Ovary (tissue), 9 donors: ENCODE data around the gene CDC42BPB. TPM values are rescaled to one million over a fixed set of nuclear protein-coding genes. Genes with fewer than 3 reads are reported as not detected.

Source experiments
- DNase-seq, 5 donors: peaks; one replicate each; pipeline ENCODE4 v3.0.0-alpha.2; 2019 to 2020
- H3K27ac ChIP-seq, 2 donors: fragments of 200-600 bp; one replicate each; pipeline versions ENCODE4 v1.5.1 to v1.8.0; 2019 to 2022
- H3K27me3 ChIP-seq: fragments of 200-600 bp; one replicate; pipeline ENCODE4 v1.8.0; 2022
- H3K36me3 ChIP-seq: fragments of 200-600 bp; sonication (generic); one replicate; pipeline ENCODE4 v1.5.1; 2019
- H3K4me1 ChIP-seq: one replicate; pipeline ENCODE4 v1.8.1; 2013; ENCODE audit warnings: mild to moderate bottlenecking, moderate library complexity; ENCODE audit not compliant: insufficient read depth
- H3K4me3 ChIP-seq: fragments of 200-600 bp; sonication (generic); one replicate; pipeline ENCODE4 v1.5.1; 2017
- H3K9me3 ChIP-seq, 2 donors: fragments of 200-600 bp in 1 of 2; sonication (generic) in 1 of 2; one replicate each; pipeline versions ENCODE4 v1.5.1 to v1.8.1; 2013 to 2019; ENCODE audit warnings: mild to moderate bottlenecking in 1 of 2, moderate library complexity in 1 of 2
- EP300 ChIP-seq: sonication (generic); formaldehyde crosslinking; IDR thresholded peaks from one replicate; pipeline ENCODE4 v1.6.1; 2017; ENCODE audit warnings: antibody characterized with exemption
- POLR2A ChIP-seq: fragments of 450-650 bp; IDR thresholded peaks from one replicate; pipeline ENCODE4 v1.6.1; 2017; ENCODE audit warnings: antibody characterized with exemption, mild to moderate bottlenecking, moderate library complexity
- WGBS, 3 donors: extraction: QIAGEN DNeasy Blood & Tissue Kit in 1 of 3; methylation state at CpG; one replicate each; pipeline versions ENCODE4 v1.1.5 to v1.1.7; 2013 to 2017; 5-methylcytosine and 5-hydroxymethylcytosine counted together
- intact Hi-C, 4 donors: fragments of 100-400 bp; cut with DNase I; formaldehyde crosslinking; loops; one replicate each; pipeline versions ENCODE4 v1.11.0 to v1.15.1; 2022 to 2023
- polyA plus RNA-seq, 2 donors: library from polyadenylated mRNA; stranded (reverse); fragments of 200-250 nt in 1 of 2; fragments of 350-450 nt in 1 of 2; fragmentation: Illumina TruSeq in 1 of 2; extraction: RNeasy Lipid Tissue Mini Kit (QIAGEN cat#74804) in 1 of 2; gene quantifications; one replicate each; pipeline ENCODE4 v1.2.3, GENCODE V29; 2013 to 2014
- total RNA-seq, 7 donors: library from RNA; depleted of rRNA in 2 of 7; stranded (reverse); fragments of >200 nt in 2 of 7; fragmentation: NEBNext Ultra II Directional in 3 of 7; extraction: Animal tissue kit (Norgen Biotek cat#: 25700) in 3 of 7; gene quantifications; one replicate each; pipeline versions ENCODE4 v1.1.0 to v1.2.4, GENCODE V29; 2016 to 2023
- TF ChIP-seq, protein P1 (sequence below), 3 donors: fragments of 450-650 bp in 2 of 3; fragments of 200-600 bp in 1 of 3; IDR thresholded peaks; one replicate each; pipeline versions ENCODE4 v1.5.1 to v1.8.0; 2016 to 2022; ENCODE audit warnings: antibody characterized with exemption in 3 of 3, mild to moderate bottlenecking in 1 of 3
- donor health status: DM: no; HTN: no; CAD: no; lungs with moderate emphysema.
- donor health status: DM: no; HTN: no; CAD: no.
- donor health status: Bipolar disorder and iron deficiency.
- donor health status: DM: yes; HTN: yes; CAD: no.
- donor health status: DM: no; HTN: no; CAD: no.
- donor health status: DM: yes; HTN: yes; CAD: no.

The CDC42BPB gene
- total and polyA plus RNA-seq, 9 donors: 50.0 to 103 (median 75.1) TPM

DNA sequence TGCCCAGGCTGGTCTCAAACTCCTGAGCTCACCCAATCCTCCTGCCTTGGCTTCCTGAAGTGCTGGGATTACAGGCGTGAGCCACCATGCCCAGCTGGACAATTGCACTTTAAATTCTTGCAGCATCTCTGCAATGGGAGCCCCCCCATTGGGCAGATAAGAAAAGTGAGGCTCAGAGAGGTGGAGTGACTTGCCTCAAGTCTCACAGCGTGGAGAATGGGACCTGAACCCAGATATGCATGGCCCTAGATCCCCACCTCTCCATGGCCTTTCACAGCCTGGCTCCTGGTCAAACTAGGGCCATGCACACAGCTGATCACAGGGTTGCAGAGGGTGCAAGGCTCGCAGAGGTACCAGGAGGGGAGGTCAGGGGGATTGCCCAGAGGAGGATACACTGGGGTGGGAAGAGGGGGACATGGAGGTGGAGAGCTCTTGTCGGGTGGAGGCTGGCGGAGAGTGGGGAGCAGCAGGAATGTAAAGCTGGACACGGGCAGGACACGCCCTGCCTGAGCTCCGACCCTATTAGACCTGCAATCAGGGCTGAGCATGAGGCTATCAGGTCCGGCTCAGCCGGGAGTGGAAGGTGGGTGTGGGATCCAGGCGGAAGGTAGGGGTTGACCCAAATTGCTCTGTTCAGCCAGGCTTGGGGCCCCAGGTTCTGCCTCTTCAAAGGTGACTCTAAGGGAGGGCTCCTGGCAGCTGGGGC is 44.1 kb upstream of the CDC42BPB start:
- intact Hi-C loops: loop anchor here in 1 of 4 donors (5.0 kb wide), 1 partner anchor 191 kb away; no protein-coding TSS in a partner anchor
- H3K27me3 ChIP-seq: no peaks in the 10 kb centered on the region
- DNase-seq: no peak

GRCh38 chr14:103100281-103101121 is 43.2 kb upstream of the CDC42BPB start:
- WGBS, 3 donors: 91 to 93% (median 91%) methylated on average over 25 of the region's 25 CpGs
- Histone ChIP-seq H3K36me3 (no peaks in the 10 kb centered on the region), H3K4me1 (peaks cover 6% of the 10 kb centered on the region), H3K9me3 (no peaks in the 10 kb centered on the region), H3K4me3 (no peak overlapping the region), H3K27ac (no peak overlapping the region), H3K27me3 (no peaks in the 10 kb centered on the region)
- TF ChIP-seq EP300 (no peak), POLR2A (no peak)
- TF ChIP-seq, protein P1, sequence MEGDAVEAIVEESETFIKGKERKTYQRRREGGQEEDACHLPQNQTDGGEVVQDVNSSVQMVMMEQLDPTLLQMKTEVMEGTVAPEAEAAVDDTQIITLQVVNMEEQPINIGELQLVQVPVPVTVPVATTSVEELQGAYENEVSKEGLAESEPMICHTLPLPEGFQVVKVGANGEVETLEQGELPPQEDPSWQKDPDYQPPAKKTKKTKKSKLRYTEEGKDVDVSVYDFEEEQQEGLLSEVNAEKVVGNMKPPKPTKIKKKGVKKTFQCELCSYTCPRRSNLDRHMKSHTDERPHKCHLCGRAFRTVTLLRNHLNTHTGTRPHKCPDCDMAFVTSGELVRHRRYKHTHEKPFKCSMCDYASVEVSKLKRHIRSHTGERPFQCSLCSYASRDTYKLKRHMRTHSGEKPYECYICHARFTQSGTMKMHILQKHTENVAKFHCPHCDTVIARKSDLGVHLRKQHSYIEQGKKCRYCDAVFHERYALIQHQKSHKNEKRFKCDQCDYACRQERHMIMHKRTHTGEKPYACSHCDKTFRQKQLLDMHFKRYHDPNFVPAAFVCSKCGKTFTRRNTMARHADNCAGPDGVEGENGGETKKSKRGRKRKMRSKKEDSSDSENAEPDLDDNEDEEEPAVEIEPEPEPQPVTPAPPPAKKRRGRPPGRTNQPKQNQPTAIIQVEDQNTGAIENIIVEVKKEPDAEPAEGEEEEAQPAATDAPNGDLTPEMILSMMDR (IDR thresholded peaks at IDR 0.05): no peak
- intact Hi-C loops: loop anchor here in 1 of 4 donors (5.0 kb wide), 1 partner anchor 192 kb away; no protein-coding TSS in a partner anchor
- no peak for DNase-seq

More for the DNA sequence above, 44.1 kb upstream of the CDC42BPB start:
- H3K36me3 ChIP-seq: no peaks in the 10 kb centered on the region
- H3K4me3 ChIP-seq: no peak overlapping the region
- WGBS, 3 donors: 93 to 97% (median 96%) methylated on average over 11 of the region's 11 CpGs
- H3K4me1 ChIP-seq: peaks cover 6% of the 10 kb centered on the region
- no peak overlapping the region for H3K27ac ChIP-seq
- TF ChIP-seq EP300: no peak
- TF ChIP-seq, protein P1 (IDR thresholded peaks at IDR 0.05): no peak
- TF ChIP-seq POLR2A: no peak
- no peaks in the 10 kb centered on the region for H3K9me3 ChIP-seq

- WGBS, 3 donors: 78 to 84% (median 82%) methylated on average over 7 to 8 of the region's 8 CpGs
- Histone ChIP-seq H3K9me3 (no peaks in the 10 kb centered on the region), H3K4me1 (peaks cover 5% of the 10 kb centered on the region), H3K4me3 (no peak overlapping the region), H3K27me3 (no peaks in the 10 kb centered on the region), H3K27ac (no peak overlapping the region), H3K36me3 (no peaks in the 10 kb centered on the region)
- TF ChIP-seq POLR2A (no peak), EP300 (no peak)
- TF ChIP-seq, protein P1 (IDR thresholded peaks at IDR 0.05): no peak
- no peak for DNase-seq
- intact Hi-C loops: loop anchor here in 1 of 4 donors (5.0 kb wide), 1 partner anchor 192 kb away; no protein-coding TSS in a partner anchor
These were observed 42.5 kb upstream of the CDC42BPB start for GRCh38 chr14:103099733-103100280.

- Histone ChIP-seq H3K4me3 (no peak overlapping the region), H3K36me3 (no peaks in the 10 kb centered on the region), H3K9me3 (no peaks in the 10 kb centered on the region), H3K27ac (no peak overlapping the region), H3K27me3 (no peaks in the 10 kb centered on the region), H3K4me1 (peaks cover 7% of the 10 kb centered on the region)
- intact Hi-C loops: no loop called here
- TF ChIP-seq POLR2A (no peak), EP300 (no peak)
- TF ChIP-seq, protein P1 (IDR thresholded peaks at IDR 0.05): no peak
- 28 to 48% (median 39%) methylated on average over 12 of the region's 12 CpGs for WGBS, 3 donors
- DNase-seq: no peak
These were observed 41.9 kb upstream of the CDC42BPB start for GRCh38 chr14:103099081-103099732.
